T-helper 1 cell (primary cell): Measurements from ENCODE around the gene IL17REL.
"Not testable (repeated sequence)": the region's sequence is repeated elsewhere in the genome, so short reads cannot be mapped to it uniquely, and the experiment has no call there.

Experiments used
- DNase-seq, 5 donors: peaks; one replicate each; pipeline ENCODE4 v3.0.0-alpha.2; 2012 to 2020

IL17REL gene

DNA sequence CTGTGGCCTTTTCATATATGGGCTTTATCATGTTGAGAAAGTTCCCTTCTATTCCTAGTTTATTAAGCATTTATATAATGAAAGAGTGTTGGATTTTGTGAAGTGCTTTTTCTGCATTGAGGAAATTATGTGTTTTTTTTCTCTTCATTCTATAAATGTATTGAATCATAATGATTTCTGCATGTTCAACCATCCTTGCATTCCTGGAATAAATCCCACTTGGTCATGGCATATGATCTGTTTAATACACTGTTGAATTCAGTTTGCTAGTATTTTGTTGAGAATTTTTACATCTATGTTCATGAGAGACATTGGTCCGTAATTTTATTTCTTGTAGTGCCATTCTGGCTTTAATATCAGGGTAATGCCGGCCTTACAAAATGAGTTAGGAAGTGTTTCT lies 26.2 kb downstream of the IL17REL start:
- DNase-seq, result no peak

DNA sequence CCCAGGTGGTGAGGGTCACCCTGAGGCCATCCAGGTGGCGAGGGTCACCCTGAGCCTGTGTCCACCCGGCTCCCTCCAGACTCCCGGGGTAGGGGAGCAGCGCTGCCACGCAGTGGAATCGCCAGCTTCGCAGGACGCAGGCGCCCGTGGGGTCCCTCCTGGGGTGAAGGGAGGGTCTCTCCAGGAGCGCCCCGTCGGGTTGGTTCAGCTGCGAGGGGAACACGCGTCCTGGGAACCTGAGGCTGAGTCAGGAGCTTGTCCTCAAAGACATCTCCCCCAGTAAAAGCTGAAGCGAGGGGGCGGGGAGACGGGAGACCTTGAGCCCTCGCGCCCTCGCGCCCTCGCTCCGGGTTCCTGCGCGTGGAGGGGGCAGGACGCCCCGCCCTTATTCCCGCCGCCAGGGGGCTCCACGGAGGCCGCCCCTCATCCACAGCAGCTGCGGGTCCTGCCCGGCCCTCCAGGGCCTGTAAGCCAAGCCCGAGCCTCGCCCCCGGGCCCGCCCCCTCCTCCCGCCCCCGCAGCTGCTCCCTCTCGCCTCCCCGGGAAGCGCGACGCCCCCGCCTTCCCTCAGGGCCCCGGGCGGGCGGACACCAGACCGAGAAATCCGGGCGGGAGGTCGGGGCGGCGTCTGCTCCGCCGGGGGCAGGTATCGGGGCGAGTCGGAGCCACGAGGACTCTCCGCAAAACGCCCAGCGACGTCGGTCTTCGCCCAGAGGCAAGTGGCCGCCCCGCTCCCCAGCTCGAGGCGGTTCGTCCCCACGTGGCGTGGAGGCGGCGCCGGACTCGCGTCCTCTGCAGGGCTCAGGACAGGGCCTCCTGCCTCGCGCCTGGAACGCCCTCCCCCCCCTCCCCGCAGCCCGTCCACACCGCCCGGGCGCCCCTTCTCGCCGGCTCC lies 29.2 kb downstream of the IL17REL start:
- DNase-seq, result peak in 2 of 5 donors; percentile 20 to 57

DNA sequence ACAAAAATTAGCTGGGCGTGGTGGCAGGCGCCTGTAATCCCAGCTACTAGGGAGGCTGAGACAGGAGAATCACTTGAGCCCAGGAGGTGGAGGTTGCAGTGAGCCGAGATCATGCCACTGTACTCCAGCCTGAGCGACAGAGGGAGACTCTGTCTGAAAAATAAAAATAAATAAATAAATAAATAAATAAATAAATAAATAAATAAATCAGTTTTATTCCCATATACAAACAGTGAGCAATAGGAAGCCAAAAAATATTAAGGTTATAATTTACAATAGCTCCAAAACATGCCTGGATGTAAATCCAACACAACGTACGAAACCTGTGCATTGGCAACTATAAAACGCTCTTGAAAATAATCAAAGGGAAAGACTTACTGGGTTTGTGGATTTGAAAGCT lies 30.8 kb downstream of the IL17REL start:
- not testable (repeated sequence) for DNase-seq

DNA sequence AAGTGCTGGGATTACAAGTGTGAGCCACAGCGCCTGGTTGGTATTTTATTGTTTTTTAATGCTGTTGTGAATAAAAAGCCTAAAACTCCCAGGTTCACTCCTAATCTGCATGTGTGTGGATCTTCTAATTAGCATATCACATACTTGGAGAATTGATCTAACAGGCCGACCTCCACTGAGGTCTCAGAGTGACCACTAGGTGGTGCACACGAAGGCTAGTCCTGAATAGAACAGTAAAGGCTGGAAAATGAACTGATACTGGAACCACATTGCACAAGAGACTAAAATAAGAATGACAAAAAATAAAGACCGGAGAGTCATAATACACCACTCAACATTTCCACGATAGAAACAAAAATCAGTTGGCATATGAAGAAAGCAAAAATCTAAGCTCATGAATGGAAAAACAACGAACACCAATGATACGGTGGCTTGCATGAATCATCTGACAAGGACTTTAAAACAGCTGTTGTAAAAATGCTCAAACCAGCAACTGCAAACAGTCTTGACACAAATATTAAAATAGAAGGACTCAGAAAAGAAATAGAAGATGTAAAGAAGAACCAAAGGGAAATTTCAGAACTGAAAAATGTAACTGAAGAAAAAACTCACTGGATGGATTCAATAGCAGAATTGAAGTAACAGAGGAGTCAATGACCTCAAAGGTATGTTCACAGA lies 32.8 kb downstream of the IL17REL start:
- peak in 1 of 5 donors; percentile 53 for DNase-seq

DNA sequence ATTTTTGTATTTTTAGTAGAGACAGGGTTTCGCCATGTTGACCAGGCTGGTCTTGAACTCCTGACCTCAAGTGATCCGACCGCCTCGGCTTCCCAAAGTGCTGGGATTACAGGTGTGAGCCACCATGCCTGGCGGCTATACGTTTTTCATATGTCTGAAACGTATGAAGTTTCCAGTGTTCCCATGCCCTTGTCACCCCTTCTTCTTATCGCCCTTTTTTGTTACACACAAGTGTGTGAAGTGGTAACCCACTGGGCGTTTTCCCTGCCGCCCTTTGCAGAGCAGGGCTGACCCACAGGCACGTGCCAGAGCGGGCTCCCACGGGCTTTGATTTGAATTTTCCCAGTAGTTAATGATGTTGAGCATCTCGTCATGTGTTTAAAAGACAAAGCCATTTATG lies 35.0 kb downstream of the IL17REL start:
- no peak for DNase-seq

DNA sequence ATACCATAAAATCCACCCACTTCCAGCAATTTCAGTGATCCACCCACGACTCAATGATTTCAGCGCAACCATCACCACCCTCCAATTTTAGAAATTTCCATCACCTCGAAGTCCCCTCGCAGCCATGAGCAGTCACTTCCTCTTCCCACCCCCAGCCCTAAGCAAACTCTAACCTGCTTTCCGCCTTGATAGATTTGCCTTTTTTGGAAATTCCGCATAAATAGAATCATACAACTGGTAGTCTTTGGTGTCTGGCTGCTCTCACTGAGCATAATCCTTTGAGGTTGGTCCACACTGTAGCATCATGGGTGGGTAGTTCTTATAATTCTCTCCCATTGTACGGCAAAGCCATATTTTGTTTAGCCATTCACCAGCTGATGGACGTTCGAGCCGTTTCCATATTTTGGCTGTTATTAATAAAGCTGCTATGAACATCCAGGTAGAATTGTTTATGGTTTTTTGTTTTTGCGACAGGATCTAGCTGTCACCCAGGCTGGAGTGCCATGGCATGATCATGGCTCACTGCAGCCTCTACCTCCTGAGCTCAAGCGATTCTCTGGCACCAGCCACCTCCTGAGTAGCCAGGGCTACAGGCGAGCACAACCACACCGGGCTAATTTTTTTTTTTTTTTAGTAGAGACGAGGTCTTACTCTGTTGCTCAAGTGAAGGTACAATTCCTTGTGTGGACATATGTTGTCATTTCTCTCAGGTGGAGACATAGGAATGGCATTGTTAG lies 36.0 kb downstream of the IL17REL start:
- DNase-seq, result peak in 4 of 5 donors; percentile 9 to 59 (median 35)

DNA sequence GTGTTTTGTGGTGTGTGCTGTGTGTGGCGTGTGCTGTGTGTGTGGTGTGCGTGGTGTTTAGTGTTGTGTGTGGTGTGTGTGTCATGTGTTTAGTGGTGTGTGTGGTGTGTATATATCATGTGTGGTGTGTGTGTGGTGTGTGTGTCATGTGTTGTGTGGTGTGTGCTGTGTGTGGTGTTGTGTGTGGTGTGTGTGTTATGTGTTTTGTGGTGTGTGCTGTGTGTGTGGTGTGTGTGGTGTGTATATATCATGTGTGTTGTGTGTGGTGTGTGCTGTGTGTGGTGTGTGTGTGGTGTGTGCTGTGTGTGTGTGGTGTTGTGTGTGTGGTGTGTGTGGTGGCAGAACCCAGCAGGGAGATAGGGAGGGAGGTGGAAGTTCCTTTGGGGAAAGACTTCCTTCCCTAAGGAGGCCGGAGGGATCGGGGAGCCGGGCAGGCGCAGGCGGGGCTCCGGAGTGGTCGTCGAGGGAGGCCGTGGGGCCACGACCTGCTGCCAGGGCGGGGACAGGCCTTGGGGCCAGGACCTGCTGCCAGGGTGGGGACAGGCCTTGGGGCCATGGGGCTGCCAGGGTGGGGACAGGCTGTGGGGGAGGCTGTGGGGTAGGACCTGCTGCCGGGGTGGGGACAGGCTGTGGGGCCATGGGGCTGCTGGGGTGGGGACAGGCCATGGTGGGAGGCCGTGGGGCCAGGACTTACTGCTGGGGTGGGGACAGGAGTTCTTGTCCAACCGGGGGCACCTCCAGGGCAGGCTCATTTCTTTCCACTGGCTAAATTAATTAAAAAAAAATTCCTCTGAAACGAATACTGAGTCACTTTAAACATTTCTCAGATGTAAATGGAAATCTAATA lies 36.8 kb downstream of the IL17REL start:
- peak in 3 of 5 donors; percentile 9 to 18 (median 17) for DNase-seq

DNA sequence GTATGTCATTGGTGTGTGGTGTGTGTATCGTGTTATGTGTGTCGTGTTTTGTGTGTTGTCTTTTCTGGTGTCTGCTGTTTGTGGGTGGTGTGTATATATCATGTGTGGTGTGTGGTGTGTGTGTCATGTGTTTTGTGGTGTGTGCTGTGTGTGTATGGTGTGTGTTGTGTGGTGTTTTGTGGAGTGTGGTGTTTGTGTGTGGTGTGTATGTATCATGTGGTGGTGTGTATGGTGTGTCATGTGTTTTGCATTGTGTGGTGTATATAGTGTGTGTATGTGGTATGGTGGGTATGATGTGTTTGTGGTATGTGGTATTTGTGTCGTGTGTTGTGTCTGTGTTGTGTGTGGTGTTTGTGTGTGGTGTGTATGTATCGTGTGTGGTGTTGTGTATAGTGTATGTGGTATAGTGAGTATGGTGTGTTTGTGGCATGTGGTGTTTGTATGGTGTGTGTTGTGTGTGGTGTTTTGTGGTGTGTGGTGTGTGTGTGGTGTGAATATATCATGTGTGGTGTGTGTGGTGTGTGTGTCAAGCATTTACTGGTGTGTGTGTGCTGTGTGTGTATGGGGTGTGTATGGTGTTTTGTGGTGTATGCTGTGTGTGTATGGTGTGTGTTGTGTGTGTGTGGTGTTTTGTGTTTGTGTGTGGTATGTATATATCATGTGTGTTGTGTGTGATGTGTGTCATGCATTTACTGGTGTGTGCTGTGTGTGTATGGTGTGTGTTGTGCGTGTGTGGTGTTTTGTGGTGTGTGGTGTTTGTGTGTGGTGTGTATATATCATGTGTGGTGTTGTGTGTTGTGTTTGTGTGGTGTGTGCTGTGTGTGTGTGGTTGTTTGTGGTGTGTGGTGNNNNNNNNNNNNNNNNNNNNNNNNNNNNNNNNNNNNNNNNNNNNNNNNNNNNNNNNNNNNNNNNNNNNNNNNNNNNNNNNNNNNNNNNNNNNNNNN lies 39.3 kb downstream of the IL17REL start:
- no peak for DNase-seq

DNA sequence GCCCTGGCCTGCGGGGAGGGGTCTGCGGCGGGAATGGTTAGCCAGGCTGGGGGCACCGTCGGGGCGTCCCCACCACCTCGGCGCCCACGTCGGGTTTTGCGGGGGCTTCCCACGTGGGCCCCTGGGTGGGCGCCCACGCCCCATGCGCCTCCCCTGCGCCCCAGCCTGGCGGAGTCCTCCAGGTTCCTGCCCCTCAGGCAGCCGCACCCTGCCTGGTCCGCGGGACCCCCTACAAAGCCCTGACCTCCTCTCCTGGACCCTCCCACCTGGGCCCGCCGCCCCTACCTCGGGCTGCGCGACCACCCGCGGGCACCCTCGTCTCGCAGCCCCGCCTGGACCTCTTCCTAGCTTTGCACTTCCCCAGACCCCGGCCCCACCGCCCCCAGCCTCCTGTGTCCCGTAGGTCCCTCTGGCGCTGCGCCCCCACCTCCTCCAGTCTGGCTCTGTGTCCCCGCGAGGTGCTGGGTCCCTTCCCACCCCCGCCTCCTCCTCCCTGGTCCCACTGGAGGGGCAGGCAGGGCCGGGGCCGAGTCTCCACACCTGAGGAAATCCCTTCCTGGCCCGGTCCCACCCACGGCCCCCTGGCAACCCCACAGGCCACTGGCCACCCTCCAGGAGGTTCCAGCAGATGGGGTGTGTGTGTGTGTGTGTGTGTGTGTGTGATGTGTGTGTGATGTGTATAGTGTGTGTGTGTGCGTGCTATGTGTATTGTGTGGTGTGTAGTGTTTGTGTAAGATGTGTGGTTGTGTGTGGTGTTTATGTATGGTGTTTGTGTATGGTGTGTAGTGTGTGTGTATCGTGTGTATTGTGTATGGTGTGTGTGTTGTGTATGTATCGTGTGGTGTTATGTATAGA lies 40.2 kb downstream of the IL17REL start:
- DNase-seq, result peak in 3 of 5 donors; percentile 3 to 11 (median 8)

DNA sequence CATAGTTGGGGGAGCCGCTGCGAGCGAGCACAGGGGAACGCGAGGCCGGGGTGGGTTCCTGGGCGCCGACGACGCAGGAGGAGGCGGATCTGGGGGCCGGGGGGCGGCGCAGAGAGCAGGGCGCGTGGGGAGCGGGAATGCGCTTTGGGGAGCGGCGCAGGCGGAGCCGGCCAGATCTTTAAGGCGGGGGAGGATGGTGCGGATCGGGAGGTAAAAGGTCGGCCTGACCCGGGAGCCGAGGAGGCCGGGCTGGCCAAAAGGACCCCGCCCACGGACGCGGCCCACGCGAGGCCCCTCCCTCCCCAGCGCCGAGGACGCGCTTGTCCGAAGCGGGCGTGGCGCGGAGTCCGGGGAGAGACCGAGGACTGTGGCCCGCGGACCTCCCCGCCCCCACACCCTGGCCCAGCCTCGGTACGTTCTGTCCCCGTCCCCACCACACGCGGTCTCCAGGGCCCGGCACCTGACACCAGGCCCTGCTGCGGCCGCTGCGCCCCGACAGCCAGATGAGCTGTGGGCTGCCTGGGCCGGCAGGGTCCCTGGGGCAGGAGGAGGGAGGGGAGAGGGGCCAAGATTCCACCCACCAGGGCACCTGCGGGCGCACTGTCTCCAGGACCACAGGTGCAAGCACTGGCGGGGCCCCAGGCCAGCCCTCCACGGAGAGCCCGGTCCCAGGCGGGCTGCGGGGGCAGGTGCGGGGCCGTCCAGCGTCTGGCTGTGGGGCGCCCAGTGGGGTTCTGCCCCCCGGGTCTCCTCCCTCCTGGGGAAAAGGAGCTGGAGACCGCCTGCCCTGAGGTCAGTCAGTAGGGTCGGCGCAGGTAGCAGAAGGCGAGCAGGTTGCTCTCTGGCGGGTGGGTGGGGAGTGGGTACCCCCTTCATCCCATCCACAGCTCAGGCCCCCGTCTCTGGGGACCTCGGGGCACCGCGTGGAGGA lies 41.1 kb downstream of the IL17REL start:
- DNase-seq, result peak in 4 of 5 donors; percentile 1 to 44 (median 14)

DNA sequence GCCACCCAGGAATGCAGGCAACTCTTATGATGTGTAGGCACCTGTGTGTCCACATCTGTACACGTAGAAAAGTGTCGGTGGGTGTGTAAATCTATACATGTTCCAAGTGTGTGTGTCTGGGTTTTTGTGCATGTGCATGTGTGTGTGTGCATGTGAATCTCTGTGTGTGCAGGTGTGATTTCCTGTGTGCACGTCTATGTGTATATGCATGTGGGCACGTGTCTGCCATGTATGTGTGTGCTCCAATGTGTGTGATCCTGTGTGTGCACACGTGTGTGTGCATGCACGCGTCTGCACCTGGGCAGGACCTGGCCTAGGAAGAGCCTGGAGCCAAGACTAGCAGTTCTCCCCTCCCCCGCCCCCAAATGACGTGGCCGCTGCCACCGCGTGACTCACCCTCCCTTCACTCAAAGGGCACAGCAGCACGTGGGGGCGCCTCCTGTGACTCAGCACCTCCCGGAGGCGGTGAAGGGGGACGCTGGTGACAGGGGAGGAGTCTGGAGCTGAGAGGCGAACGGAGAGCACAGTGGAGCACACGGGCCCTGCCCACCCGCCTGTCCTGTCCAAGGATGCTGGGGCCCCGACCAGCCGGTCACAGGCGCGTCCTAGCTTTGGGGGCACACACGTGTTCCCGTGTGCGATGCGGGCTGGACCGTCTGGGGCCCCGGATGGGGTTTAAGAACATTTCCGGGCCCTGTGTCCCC lies 41.9 kb downstream of the IL17REL start:
- peak; percentile 88 to 97 (median 92) for DNase-seq

DNA sequence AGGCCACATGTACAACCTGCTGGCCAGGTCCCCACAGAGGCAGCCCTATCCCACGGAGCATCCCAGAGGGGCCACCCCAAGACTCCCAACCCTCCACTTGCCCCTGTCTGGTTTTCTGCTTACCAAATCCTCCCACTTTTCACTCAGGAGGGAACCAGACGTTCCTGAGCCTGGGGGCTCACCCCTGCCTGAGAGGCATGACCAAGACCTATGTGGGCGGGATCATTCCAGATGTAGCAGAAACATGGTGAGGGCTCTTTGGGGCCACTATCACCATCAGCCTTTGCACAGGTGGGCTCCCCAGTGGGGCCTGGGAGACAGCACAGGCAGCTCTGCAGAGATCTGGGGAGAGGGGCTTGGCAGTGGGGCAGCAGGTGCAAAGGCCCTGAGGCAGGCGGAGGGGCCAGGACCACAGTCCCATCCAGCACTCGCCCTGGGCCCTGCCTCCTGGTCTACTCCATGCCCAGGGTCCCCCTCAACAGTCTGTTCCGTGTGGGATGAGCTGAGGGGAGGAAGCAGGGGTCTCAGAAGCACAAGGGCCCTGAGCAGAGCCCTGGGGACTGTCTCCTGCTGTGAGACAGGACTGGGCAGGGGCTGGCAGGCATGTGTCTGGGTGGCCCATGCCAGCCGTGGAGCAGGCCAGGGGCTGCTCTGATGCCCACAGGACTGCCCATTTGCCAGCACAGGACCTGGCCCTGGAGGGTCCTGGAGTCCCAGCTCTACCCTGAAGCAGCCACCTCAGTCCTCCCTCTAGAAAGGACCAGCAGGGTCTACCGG lies 42.6 kb downstream of the IL17REL start:
- DNase-seq, result peak in 1 of 5 donors; percentile 1

DNA sequence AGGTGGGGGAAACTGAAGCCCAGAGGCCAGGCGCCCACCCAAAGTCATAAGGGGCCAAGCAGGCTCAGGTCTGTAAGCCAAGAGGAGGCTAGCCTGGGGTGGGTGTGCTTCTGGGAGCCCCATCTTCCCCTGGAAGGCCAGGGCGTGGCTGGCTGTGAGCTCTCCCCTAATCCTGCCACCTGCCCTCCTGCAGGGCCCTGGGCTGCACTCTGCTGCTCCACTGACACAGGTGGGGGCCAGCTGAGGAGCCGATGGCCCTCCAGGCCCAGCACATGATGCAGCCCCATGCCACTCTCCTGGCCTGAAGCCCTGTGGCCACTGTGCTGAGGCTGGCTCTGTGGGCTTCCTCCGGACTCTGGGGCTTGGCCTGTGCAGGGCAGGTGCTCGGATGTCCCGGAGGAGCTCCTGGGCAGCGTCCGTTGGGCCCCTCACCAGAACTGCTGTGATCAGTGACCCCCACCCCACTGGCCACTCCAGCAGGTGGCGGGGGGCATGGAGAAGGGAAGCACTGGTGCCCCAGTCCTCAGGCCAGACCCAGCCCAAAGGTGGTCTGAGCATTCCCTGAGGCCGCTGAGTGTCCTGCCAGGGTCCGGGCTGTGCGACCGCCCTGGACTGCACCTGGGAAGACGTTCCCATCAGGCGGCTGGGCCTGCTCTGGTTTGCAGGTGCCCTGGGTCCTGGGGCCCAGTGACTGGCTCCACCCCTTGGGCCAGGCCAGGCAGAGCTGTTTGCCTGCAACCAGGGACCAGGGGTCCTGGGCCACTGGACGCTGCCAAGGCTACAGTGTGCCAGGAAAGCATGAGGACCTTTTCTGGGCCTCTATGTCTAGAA lies 43.5 kb downstream of the IL17REL start:
- peak in 1 of 5 donors; percentile 8 for DNase-seq

DNA sequence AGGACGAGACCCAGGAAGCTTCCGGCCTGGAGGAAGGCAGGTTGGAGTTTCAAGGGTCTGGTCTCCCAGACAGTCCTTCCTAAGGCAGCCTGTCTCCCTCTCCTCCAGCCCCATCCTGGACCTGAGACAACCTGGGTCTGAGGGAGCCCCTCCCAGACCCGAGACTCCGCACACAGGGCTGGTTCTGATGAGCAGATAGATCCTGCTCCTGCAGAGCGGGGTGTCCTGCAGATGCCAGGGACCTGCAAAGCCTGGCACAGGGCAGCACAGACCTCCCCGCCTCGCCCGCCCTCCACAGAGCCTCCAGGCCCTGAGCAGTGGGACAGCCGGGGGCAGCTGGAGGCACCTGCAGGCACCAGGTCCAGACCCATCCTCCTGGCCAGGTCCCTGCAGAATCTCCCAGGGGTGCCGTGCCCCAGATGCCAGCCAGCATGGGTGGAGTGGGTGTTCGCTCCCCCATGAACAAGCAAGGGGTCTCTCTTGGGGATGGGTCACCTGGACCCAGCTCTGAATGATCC lies 44.2 kb downstream of the IL17REL start:
- peak in 2 of 5 donors; percentile 7 to 16 for DNase-seq

DNA sequence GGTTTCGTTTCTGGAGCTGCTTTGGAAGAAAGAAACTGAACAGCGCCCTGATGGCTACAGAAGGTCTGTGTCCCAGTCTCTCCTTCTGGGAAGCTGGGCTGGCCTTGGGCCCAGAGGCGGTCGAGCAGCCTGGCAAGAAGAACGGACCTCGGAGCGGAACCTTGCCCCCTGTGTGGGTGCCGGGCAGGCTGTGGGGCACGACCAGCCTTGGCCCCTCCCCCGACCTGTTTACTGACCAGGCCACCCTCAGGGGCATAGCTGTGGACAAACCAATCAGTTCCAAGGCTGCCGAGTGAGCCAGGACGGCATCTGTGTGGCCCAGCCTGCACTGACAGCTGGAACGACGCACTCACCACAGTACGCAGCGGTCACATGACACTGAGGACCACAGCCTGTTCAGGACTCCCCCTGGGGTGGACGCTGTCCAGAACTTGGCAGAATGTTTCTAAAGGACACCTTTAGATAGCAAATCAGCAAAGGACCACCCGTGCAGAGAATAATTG lies 44.8 kb downstream of the IL17REL start:
- DNase-seq, result no peak
